Activated CD4-positive, alpha-beta T cell treated with anti-CD3 and anti-CD28 coated beads, Interleukin-2, amount 10 ng/mL, durations not matched to agents 24 days and 14 days (primary cell): ENCODE measurements around the gene GLIPR2. TPM values are rescaled to one million over a fixed set of nuclear protein-coding genes. Genes with fewer than 3 reads are reported as not detected.

Source experiments
- total RNA-seq: library from RNA; stranded (reverse); gene quantifications from 2 replicates; pipeline ENCODE4 v1.2.3, GENCODE V29; 2022

Gene GLIPR2
- total RNA-seq, 1 donor from 2014 or later: 25.7 TPM

Other genes with a start within 250 kb of the GLIPR2 start
- not detected in 2 replicates for gene HRCT1, start 230.5 kb upstream of the GLIPR2 start, total RNA-seq
- gene SPAAR, start 227.2 kb upstream of the GLIPR2 start, total RNA-seq: not detected in 2 replicates
- gene OR2S2, start 178.6 kb upstream of the GLIPR2 start, total RNA-seq: not detected in 2 replicates
- gene RECK, start 99.8 kb upstream of the GLIPR2 start, total RNA-seq: 3.9 and 4.3 TPM in 2 replicates
- not detected in 2 replicates for gene CCIN, start 32.7 kb downstream of the GLIPR2 start, total RNA-seq
- 173 and 177 TPM in 2 replicates for gene CLTA, start 54.2 kb downstream of the GLIPR2 start, total RNA-seq
- gene GNE, start 121.7 kb downstream of the GLIPR2 start, total RNA-seq: 22.2 and 23.3 TPM in 2 replicates